ENCODE measurements around the gene AMBP.

DNA sequence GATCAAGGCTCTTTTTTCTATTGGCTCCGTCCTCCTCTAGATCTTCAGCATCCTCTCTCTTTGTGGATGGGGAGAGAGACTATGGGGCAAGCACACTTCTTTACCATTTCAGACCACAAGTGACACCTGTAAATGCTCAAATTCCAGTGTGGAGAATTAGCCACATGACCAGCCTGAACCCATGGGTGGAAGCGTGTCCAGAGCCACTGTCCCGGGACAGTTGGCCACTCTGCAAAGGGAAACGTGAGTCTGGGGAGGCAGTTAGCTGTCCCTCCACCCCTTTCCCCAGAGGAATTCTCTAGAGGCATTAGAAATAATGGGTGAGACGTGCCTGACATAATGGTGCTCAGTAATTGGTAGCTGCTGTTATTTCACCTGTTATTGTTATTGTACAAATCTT lies 40.9 kb downstream of the AMBP start:
- TF ChIP-seq, protein P1, sequence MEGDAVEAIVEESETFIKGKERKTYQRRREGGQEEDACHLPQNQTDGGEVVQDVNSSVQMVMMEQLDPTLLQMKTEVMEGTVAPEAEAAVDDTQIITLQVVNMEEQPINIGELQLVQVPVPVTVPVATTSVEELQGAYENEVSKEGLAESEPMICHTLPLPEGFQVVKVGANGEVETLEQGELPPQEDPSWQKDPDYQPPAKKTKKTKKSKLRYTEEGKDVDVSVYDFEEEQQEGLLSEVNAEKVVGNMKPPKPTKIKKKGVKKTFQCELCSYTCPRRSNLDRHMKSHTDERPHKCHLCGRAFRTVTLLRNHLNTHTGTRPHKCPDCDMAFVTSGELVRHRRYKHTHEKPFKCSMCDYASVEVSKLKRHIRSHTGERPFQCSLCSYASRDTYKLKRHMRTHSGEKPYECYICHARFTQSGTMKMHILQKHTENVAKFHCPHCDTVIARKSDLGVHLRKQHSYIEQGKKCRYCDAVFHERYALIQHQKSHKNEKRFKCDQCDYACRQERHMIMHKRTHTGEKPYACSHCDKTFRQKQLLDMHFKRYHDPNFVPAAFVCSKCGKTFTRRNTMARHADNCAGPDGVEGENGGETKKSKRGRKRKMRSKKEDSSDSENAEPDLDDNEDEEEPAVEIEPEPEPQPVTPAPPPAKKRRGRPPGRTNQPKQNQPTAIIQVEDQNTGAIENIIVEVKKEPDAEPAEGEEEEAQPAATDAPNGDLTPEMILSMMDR (IDR thresholded peaks at IDR 0.05): no peak
- TF ChIP-seq POLR2A (IDR thresholded peaks at IDR 0.05): no peak
